Endodermal cell (in vitro differentiated cells): ENCODE measurements around the gene NFIL3. TPM values are rescaled to one million over a fixed set of nuclear protein-coding genes. Genes with fewer than 3 reads are reported as not detected.

ENCODE experiments used
- DNase-seq: peaks from one replicate; pipeline ENCODE4 v3.0.0-alpha.2; 2017
- H3K27ac ChIP-seq: 2 replicates; pipeline ENCODE4 v1.5.1; 2013; ENCODE audit warnings: mild to moderate bottlenecking, low read depth, low read length, moderate library complexity
- H3K27me3 ChIP-seq: 2 replicates; pipeline ENCODE4 v1.6.1; 2013; ENCODE audit warnings: mild to moderate bottlenecking, low read length, moderate library complexity; ENCODE audit not compliant: insufficient read depth, control insufficient read depth, poor library complexity, severe bottlenecking
- H3K36me3 ChIP-seq: 2 replicates; pipeline ENCODE4 v1.7.0; 2013; ENCODE audit warnings: mild to moderate bottlenecking, low read length, moderate library complexity; ENCODE audit not compliant: control insufficient read depth, insufficient read depth
- H3K4me1 ChIP-seq: one replicate; pipeline ENCODE4 v1.7.0; 2013; ENCODE audit warnings: low read length; ENCODE audit not compliant: control insufficient read depth, insufficient read depth
- H3K4me3 ChIP-seq: 2 replicates; pipeline ENCODE4 v1.5.1; 2013; ENCODE audit warnings: mild to moderate bottlenecking, low read length, moderate library complexity
- H3K9ac ChIP-seq: 2 replicates; pipeline ENCODE4 v1.6.1; 2013; ENCODE audit warnings: mild to moderate bottlenecking, low read length, moderate library complexity; ENCODE audit not compliant: poor library complexity, severe bottlenecking; ENCODE audit errors: extremely low read depth
- H3K9me3 ChIP-seq: 2 replicates; pipeline ENCODE4 v1.6.1; 2013; ENCODE audit warnings: mild to moderate bottlenecking, low read length, moderate library complexity; ENCODE audit not compliant: control insufficient read depth
- H3K27ac Mint-ChIP-seq: 2 replicates; pipeline ENCODE4 v1.8.0; 2020; ENCODE audit warnings: mixed read lengths
- H3K27me3 Mint-ChIP-seq: 2 replicates; pipeline ENCODE4 v1.8.0; 2021; ENCODE audit warnings: mild to moderate bottlenecking, mixed read lengths; ENCODE audit not compliant: insufficient read depth
- H3K36me3 Mint-ChIP-seq: 2 replicates; pipeline ENCODE4 v1.8.0; 2020; ENCODE audit warnings: low read depth, mixed read lengths
- H3K4me1 Mint-ChIP-seq: 2 replicates; pipeline ENCODE4 v1.8.0; 2020; ENCODE audit warnings: mixed read lengths
- H3K4me3 Mint-ChIP-seq: 2 replicates; pipeline ENCODE4 v1.8.0; 2020; ENCODE audit warnings: mild to moderate bottlenecking, moderate library complexity, mixed read lengths
- H3K9me3 Mint-ChIP-seq: 2 replicates; pipeline ENCODE4 v1.8.0; 2020; ENCODE audit warnings: mild to moderate bottlenecking, mixed read lengths
- WGBS, 2 experiments: methylation state at CpG; one replicate each; pipeline versions ENCODE4 v1.1.5 to v1.1.7; 2013; ENCODE audit warnings: missing lambda C conversion rate in 2 of 2, mixed read lengths in 1 of 2; ENCODE audit not compliant: insufficient coverage in 1 of 2, insufficient read length in 1 of 2; 5-methylcytosine and 5-hydroxymethylcytosine counted together
- total RNA-seq, 2 donors: library from RNA; stranded (reverse); fragmentation: NEBNext Ultra II Directional in 1 of 2; extraction: Animal tissue kit (Norgen Biotek cat#: 25700) in 1 of 2; gene quantifications; 2 replicates in 1 of 2; 3 replicates in 1 of 2; pipeline ENCODE4 v1.2.1, GENCODE V29; 2021
- TF ChIP-seq, protein P1 (sequence below): fragments of 200-600 bp; sonication (generic); conservative IDR thresholded peaks from 2 replicates; pipeline ENCODE4 v1.5.0; 2021; ENCODE audit warnings: antibody characterized with exemption, mild to moderate bottlenecking

Gene NFIL3
- total RNA-seq, 2 donors from 2014 or later, result 13.5 to 17.4 TPM

DNA sequence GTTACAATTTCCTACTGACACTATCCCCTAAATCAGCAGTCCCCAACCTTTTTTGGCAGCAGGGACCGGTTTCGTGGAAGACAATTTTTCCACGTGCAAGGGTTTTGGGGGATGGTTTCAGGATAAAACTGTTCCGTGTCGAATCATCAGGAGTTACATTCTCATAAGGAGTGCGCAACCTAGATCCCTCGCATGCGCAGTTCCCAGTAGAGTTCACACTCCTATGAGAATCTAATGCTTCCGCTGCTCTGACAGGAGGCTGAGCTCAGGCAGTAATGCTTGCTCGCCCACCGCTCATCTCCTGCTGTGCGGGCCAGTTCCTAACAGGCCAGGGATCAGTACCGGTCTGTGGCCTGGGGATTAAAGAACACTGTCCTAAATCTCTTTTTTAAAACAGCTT lies 13.2 kb upstream of the NFIL3 start:
- peaks cover 3% of the 10 kb centered on the region for H3K27me3 Mint-ChIP-seq
- H3K4me1 Mint-ChIP-seq, result no peaks in the 10 kb centered on the region
- H3K36me3 Mint-ChIP-seq, result no peaks in the 10 kb centered on the region
- H3K36me3 ChIP-seq, result no peaks in the 10 kb centered on the region
- H3K27ac ChIP-seq, result no peak overlapping the region
- DNase-seq, result no peak
- no peak overlapping the region for H3K4me3 Mint-ChIP-seq
- H3K9me3 ChIP-seq, result no peaks in the 10 kb centered on the region
- H3K4me1 ChIP-seq, result no peaks in the 10 kb centered on the region
- H3K9me3 Mint-ChIP-seq, result no peaks in the 10 kb centered on the region
- H3K4me3 ChIP-seq, result no peak overlapping the region
- H3K27me3 ChIP-seq, result no peaks in the 10 kb centered on the region
- no peak overlapping the region for H3K27ac Mint-ChIP-seq
- TF ChIP-seq, protein P1, sequence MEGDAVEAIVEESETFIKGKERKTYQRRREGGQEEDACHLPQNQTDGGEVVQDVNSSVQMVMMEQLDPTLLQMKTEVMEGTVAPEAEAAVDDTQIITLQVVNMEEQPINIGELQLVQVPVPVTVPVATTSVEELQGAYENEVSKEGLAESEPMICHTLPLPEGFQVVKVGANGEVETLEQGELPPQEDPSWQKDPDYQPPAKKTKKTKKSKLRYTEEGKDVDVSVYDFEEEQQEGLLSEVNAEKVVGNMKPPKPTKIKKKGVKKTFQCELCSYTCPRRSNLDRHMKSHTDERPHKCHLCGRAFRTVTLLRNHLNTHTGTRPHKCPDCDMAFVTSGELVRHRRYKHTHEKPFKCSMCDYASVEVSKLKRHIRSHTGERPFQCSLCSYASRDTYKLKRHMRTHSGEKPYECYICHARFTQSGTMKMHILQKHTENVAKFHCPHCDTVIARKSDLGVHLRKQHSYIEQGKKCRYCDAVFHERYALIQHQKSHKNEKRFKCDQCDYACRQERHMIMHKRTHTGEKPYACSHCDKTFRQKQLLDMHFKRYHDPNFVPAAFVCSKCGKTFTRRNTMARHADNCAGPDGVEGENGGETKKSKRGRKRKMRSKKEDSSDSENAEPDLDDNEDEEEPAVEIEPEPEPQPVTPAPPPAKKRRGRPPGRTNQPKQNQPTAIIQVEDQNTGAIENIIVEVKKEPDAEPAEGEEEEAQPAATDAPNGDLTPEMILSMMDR, result no peak
- WGBS, 2 experiments, result 86 to 95% methylated on average over 9 to 13 of the region's 13 CpGs
- H3K9ac ChIP-seq, result no peak overlapping the region

GRCh38 chr9:91433180-91433579 lies 9.5 kb upstream of the NFIL3 start:
- no peaks in the 10 kb centered on the region for H3K36me3 Mint-ChIP-seq
- H3K9ac ChIP-seq, result no peak overlapping the region
- H3K9me3 Mint-ChIP-seq, result no peaks in the 10 kb centered on the region
- WGBS, 2 experiments, result 79 to 85% methylated on average over 2 of the region's 2 CpGs
- H3K4me3 ChIP-seq, result no peak overlapping the region
- no peaks in the 10 kb centered on the region for H3K4me1 ChIP-seq
- H3K27ac Mint-ChIP-seq, result no peak overlapping the region
- H3K4me3 Mint-ChIP-seq, result no peak overlapping the region
- no peaks in the 10 kb centered on the region for H3K4me1 Mint-ChIP-seq
- H3K36me3 ChIP-seq, result no peaks in the 10 kb centered on the region
- H3K27me3 ChIP-seq, result no peaks in the 10 kb centered on the region
- peaks cover 15% of the 10 kb centered on the region for H3K27me3 Mint-ChIP-seq
- TF ChIP-seq, protein P1, result peak; percentile 43
- H3K27ac ChIP-seq, result no peak overlapping the region
- no peak for DNase-seq
- H3K9me3 ChIP-seq, result no peaks in the 10 kb centered on the region

DNA sequence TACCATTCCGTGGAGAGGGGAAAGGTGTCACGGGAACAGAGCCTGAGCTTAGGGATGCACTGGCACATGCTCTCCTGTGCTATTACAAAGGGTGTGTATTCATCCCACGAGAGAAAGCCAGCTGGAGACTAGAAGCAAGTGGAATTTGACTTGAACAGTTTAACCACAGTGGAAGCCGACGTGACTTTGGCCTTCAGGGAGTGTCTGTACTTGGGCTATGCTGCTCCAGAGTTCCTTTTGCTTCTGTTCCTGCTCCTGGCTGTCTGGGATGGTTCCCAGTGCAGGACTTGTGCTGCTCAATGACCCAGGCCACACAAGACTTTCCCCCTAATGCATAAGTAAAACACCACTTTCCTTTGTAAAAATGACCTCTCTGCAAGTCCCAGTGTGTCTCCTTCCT lies 7.9 kb upstream of the NFIL3 start:
- H3K27me3 Mint-ChIP-seq, result peaks cover 17% of the 10 kb centered on the region
- H3K27ac Mint-ChIP-seq, result no peak overlapping the region
- WGBS, 2 experiments, result 92 to 93% methylated on average over 4 to 5 of the region's 5 CpGs
- H3K9me3 Mint-ChIP-seq, result no peaks in the 10 kb centered on the region
- Histone ChIP-seq H3K9me3 (no peaks in the 10 kb centered on the region), H3K36me3 (no peaks in the 10 kb centered on the region), H3K27ac (no peak overlapping the region), H3K9ac (no peak overlapping the region), H3K27me3 (no peaks in the 10 kb centered on the region), H3K4me3 (no peak overlapping the region), H3K4me1 (no peaks in the 10 kb centered on the region)
- TF ChIP-seq, protein P1, result no peak
- H3K4me3 Mint-ChIP-seq, result no peak overlapping the region
- no peaks in the 10 kb centered on the region for H3K4me1 Mint-ChIP-seq
- no peak for DNase-seq
- no peaks in the 10 kb centered on the region for H3K36me3 Mint-ChIP-seq
